ENCODE results near the gene SLAMF6.
"Not testable (repeated sequence)": the region's sequence is repeated elsewhere in the genome, so short reads cannot be mapped to it uniquely, and the experiment has no call there.

The SLAMF6 gene

GRCh38 chr1:160537714-160538665 is 14.9 kb upstream of the SLAMF6 start:
- Histone ChIP-seq H4K20me1 (ENCODE audit: control insufficient read depth, insufficient read depth, low read depth, low read length) (no peaks in the 10 kb centered on the region), H3K4me3 (ENCODE audit: low read length) (no peak overlapping the region), H3K79me2 (ENCODE audit: control insufficient read depth, low read length) (no peaks in the 10 kb centered on the region), H3K4me1 (ENCODE audit: control insufficient read depth, low read length) (peaks cover 41% of the 10 kb centered on the region), H3K27me3 (ENCODE audit: control insufficient read depth, low read length) (no peaks in the 10 kb centered on the region), H3K9me3 (ENCODE audit: control insufficient read depth, insufficient read depth, low read length) (peaks cover 15% of the 10 kb centered on the region; the same call in 1 of the 2 replicates), H3K9me2 (replicated peaks; ENCODE audit: control insufficient read depth, low read length) (no peaks in the 10 kb centered on the region), H3F3A (ENCODE audit: control insufficient read depth, insufficient read depth) (peaks cover 3% of the 10 kb centered on the region; the same call in 1 of the 2 replicates), H3K36me3 (ENCODE audit: control insufficient read depth, low read length) (no peaks in the 10 kb centered on the region), H3K4me2 (ENCODE audit: low read length) (no peak overlapping the region), H3K27ac (ENCODE audit: low read depth, low read length) (no peak overlapping the region)
- TF ChIP-seq EZH2phosphoT487 (IDR thresholded peaks at IDR 0.05; ENCODE audit: borderline replicate concordance, low read length): no peak
- no peak for TF ChIP-seq CTCF (IDR thresholded peaks at IDR 0.05; ENCODE audit: low read depth, low read length, poor library complexity, severe bottlenecking)

- H3K36me3 ChIP-seq (ENCODE audit: control insufficient read depth, low read length): no peaks in the 10 kb centered on the region
- TF ChIP-seq CTCF (IDR thresholded peaks at IDR 0.05; ENCODE audit: low read depth, low read length, poor library complexity, severe bottlenecking) (peak; percentile 50), EZH2phosphoT487 (IDR thresholded peaks at IDR 0.05; ENCODE audit: borderline replicate concordance, low read length) (no peak)
- peaks cover 23% of the 10 kb centered on the region; the same call in 1 of the 2 replicates for H3K9me3 ChIP-seq (ENCODE audit: control insufficient read depth, insufficient read depth, low read length)
- H3K9me2 ChIP-seq (replicated peaks; ENCODE audit: control insufficient read depth, low read length): no peaks in the 10 kb centered on the region
- H3K4me3 ChIP-seq (ENCODE audit: low read length): no peak overlapping the region
- no peaks in the 10 kb centered on the region for H4K20me1 ChIP-seq (ENCODE audit: control insufficient read depth, insufficient read depth, low read depth, low read length)
- H3K4me2 ChIP-seq (ENCODE audit: low read length): no peak overlapping the region
- H3K79me2 ChIP-seq (ENCODE audit: control insufficient read depth, low read length): no peaks in the 10 kb centered on the region
- no peaks in the 10 kb centered on the region for H3K27me3 ChIP-seq (ENCODE audit: control insufficient read depth, low read length)
- H3K4me1 ChIP-seq (ENCODE audit: control insufficient read depth, low read length): peaks cover 14% of the 10 kb centered on the region
- no peak overlapping the region for H3K27ac ChIP-seq (ENCODE audit: low read depth, low read length)
- no peaks in the 10 kb centered on the region; the same call in 1 of the 2 replicates for H3F3A ChIP-seq (ENCODE audit: control insufficient read depth, insufficient read depth)
Measured at GRCh38 chr1:160534823-160535605, 12.0 kb upstream of the SLAMF6 start.

GRCh38 chr1:160532557-160532813 is 9.4 kb upstream of the SLAMF6 start:
- not testable (repeated sequence) for H3K27ac ChIP-seq (ENCODE audit: low read depth, low read length); H3F3A ChIP-seq (ENCODE audit: control insufficient read depth, insufficient read depth); H4K20me1 ChIP-seq (ENCODE audit: control insufficient read depth, insufficient read depth, low read depth, low read length); H3K36me3 ChIP-seq (ENCODE audit: control insufficient read depth, low read length); H3K79me2 ChIP-seq (ENCODE audit: control insufficient read depth, low read length); H3K9me2 ChIP-seq (replicated peaks; ENCODE audit: control insufficient read depth, low read length); H3K4me3 ChIP-seq (ENCODE audit: low read length); H3K27me3 ChIP-seq (ENCODE audit: control insufficient read depth, low read length); H3K4me2 ChIP-seq (ENCODE audit: low read length); H3K4me1 ChIP-seq (ENCODE audit: control insufficient read depth, low read length)
- peaks cover 23% of the 10 kb centered on the region; the same call in 1 of the 2 replicates for H3K9me3 ChIP-seq (ENCODE audit: control insufficient read depth, insufficient read depth, low read length)

- not testable (repeated sequence) for H3K36me3 ChIP-seq (ENCODE audit: control insufficient read depth, low read length); H3K79me2 ChIP-seq (ENCODE audit: control insufficient read depth, low read length); H3F3A ChIP-seq (ENCODE audit: control insufficient read depth, insufficient read depth); H3K27ac ChIP-seq (ENCODE audit: low read depth, low read length); H3K4me3 ChIP-seq (ENCODE audit: low read length); H3K4me2 ChIP-seq (ENCODE audit: low read length); H3K27me3 ChIP-seq (ENCODE audit: control insufficient read depth, low read length); H4K20me1 ChIP-seq (ENCODE audit: control insufficient read depth, insufficient read depth, low read depth, low read length); H3K4me1 ChIP-seq (ENCODE audit: control insufficient read depth, low read length); H3K9me2 ChIP-seq (replicated peaks; ENCODE audit: control insufficient read depth, low read length)
- H3K9me3 ChIP-seq (ENCODE audit: control insufficient read depth, insufficient read depth, low read length): peaks cover 23% of the 10 kb centered on the region; the same call in 1 of the 2 replicates
Measured at GRCh38 chr1:160531809-160532556, 8.9 kb upstream of the SLAMF6 start.

- not testable (repeated sequence) for H3K4me1 ChIP-seq (ENCODE audit: control insufficient read depth, low read length); H3K4me3 ChIP-seq (ENCODE audit: low read length); H3K79me2 ChIP-seq (ENCODE audit: control insufficient read depth, low read length); H3F3A ChIP-seq (ENCODE audit: control insufficient read depth, insufficient read depth); H3K27me3 ChIP-seq (ENCODE audit: control insufficient read depth, low read length); H4K20me1 ChIP-seq (ENCODE audit: control insufficient read depth, insufficient read depth, low read depth, low read length); H3K4me2 ChIP-seq (ENCODE audit: low read length); H3K27ac ChIP-seq (ENCODE audit: low read depth, low read length); H3K9me2 ChIP-seq (replicated peaks; ENCODE audit: control insufficient read depth, low read length); H3K36me3 ChIP-seq (ENCODE audit: control insufficient read depth, low read length); H3K9me3 ChIP-seq (ENCODE audit: control insufficient read depth, insufficient read depth, low read length)
Measured at GRCh38 chr1:160529401-160529952, 6.4 kb upstream of the SLAMF6 start.
